ENCODE results near the gene TRIM41.
"Not testable (repeated sequence)": the region's sequence is repeated elsewhere in the genome, so short reads cannot be mapped to it uniquely, and the experiment has no call there.

The TRIM41 gene

DNA sequence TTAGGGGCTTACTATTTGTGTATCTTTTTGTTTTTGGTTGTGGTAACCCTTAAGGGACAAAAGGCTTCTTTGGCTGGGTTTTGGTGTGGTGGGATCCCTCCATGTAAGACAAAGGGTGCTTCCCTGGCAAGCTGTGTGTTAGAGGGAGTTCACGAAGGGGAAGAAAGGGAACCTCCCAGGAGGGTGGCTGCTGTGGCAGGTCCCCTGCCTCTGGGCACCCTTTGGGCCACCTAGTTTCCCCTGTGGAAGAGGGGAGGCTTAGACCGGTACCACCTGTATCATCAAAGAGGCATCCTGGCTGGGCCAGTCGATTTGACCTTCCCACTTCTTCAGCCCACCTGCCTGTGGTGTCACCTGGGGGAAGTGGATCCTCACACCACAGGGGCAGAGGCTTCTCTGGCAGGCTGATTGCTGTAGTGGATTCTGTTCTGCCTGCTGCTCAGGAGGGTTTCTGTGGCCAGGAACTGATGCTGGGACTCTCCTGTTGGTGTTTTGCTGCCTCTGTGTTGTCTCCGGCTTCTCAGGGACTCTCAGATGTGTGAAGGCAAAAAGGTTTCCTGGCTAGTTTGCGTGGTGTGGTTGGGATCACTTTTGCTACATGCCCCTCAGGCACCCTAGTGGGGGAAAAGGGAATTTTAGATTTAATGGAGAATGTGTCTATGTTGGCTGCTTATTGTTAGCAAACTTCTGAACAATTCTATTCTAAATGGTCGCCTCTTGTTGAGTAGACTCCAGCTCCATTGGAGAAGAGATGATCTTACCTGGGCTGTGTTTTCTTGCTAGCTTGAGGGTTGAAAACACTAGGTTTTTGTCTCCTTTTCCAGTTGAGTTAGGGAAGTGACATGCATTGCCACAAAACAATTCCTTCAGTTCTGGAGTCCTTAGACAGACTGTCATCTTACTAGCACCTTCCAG is 61.0 kb downstream of the TRIM41 start:
- DNase-seq (ENCODE audit: low read depth in 2 of 2): not testable (repeated sequence)

Data from stimulated activated CD8-positive, alpha-beta memory T cell treated with anti-CD3 and anti-CD28 coated beads, Interleukin-2, amount 100 ng/mL, for 48 hours (primary cell).